NK-92 (cell line): ENCODE results near the gene G6PC1.

Experiments used
- DNase-seq: peaks from one replicate; lab custom pipeline; 2025; ENCODE audit not compliant: unreplicated experiment; lab: John Stamatoyannopoulos, UW

The G6PC1 gene

DNA sequence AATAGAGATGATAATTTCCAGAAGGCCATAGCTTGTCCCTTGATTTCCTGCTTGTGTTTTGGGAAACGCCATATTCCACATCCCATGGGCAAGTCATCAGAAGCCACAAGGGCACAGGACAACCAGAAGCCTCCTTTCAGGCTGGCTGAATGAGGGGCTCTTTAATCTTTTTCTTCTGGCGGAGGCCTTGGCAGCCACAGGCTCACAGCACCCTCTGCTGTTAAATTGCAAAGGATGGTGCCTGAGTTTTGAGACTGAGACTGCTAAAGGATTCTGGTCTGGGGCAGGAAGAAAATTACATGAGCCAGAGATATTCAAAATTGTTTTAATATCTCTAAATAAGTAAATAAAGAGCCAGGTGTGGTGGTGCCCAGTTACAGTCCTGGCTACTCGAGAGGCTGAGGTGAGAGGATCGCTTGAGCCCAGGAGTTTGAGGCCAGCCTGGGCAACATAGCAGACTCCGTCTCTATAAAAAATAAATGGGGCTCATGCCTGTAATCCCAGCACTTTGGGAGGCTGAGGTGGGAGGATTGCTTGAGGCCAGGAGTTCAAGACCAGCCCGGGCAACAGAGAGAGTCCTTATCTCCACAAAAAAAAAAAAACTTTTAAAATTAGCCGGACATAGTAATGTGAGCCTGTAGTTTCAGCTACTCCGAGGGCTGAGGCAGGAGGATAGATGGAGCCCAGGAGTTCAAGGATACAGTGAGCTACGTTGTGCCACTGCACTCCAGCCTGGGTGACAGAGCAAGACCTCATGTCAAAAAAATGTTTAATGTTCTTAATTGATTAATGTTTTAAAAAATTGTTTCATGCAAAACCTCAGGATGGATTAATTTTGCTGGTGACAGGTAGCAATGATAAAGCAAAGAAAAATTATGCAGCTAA lies 37.4 kb downstream of the G6PC1 start:
- DNase-seq = no peak

DNA sequence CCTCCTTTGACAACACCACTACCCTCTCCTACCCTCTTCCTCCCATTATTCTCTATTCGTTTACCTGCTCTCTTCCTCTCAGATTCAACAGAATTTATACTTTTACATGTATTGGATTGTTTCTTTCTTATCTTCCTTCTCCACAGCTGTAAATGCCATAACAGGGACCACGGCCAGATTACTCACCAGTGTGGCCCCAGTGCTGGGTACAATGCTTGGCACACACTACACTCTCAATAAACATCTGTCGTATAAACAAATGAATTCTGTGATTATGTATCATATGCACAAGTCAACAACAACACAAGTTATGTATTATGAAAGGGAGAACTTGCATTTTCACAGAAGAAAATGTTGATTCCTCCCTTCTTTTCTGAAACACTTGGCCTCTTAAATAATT lies 43.6 kb downstream of the G6PC1 start:
- DNase-seq = no peak

DNA sequence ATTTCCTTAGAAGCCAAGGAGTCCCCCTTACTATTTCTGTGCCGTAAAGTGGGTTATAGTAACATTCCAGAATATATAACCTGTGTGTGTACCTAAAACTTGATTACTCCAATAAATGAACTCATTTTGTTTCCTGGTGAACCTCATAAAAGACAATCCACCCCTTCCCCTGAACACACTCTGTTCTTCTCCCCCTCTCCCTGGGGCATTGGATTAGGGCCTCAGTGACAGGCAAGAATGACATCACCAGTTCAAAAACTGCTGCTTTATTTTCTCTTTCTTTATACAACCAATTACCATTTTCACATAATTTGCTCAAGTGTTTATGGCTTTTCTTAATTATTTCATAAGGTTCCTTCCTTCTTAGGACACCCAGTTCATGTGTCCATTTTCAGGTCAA lies 46.2 kb downstream of the G6PC1 start:
- DNase-seq = no peak

DNA sequence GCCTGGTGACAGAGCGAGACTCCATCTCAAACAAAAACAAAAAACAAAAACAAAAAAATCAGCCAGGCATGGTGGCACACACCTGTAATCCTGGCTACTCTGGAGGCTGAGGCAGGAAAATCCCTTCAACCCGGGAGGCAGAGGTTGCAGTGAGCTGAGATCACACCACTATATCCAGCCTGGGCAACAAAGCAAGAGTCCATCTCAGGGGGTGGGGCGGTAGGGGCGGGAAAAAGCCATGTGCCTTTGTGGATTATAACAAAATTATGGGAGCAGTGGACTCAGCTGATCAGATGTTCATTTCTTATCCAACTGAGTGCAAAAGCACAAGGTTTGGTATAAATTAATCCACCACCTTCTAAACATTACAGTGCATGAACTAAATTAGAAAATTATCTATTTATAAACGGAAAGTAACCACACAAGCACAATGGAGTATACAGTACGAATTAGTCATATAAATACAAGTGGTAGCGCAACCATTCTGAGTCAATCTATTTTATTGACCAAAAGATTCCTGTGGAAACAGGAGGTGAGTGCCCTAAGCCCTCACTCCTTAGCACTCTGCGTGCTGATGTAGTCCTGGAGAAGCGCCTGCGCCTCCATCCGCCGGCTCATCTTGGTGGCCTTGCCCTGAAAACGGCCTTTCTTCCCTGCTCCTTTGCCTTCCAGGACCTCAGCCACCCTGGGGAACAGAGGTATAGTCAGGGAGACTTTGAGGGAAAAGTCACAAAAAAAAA lies 49.6 kb downstream of the G6PC1 start:
- DNase-seq = no peak
